Measurements from ENCODE around the gene CHD2.
A peak's percentile ranks its signal among the peaks of the same experiment; 100 is the strongest.

The CHD2 gene

DNA sequence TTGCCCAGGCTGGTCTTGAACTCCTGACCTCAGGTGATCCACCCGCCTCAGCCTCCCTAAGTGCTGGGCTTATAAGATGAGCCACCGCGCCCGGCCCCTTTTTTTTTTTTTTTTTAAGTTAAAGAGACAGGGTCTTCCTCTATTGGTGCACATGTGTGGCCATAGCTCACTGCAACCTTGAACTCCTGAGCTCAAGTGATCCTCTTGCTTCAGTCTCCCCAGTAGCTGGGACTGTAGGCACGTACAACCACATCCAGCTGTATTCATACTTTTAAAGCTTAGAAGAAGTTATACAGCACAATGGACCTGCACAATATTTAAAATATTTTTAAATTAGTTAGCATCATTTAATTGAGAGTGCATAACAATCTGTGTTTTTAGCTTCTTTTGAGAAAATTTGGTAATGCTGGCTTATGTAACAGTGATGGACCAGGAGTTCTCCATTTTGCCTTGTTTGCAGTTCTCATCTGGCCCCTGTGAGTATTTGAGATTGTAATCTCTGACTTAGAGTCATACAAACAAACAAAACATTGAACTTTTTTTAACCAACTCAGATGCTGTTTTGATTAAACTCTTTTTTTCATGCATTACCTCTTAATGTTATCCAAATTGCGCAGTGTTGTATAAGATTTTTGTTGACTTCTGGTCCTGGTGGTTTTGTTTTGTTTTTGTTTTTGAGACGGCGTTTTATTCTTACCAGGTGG lies 33.0 kb downstream of the CHD2 start:
- DNase-seq (ENCODE audit: low read depth), result no peak

DNA sequence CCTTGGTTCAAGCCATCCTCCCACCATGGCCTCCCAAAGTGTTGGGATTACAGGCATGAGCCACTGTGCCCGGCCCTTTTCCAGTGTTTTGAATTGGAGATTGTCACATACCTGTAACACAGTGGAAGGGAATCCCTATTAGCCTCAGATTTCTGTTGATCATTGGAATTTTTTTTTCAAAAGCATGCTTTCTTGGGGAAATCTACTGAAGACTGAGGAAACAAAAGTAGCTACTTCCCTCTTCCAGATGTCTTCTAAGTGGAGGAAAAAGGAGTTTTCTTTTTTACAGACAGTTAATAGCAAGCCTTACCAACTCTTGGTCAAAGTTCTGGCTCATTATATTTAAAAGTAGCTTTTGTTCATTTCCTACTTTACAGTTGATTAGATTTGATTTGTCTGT lies 33.7 kb downstream of the CHD2 start:
- no peak for DNase-seq (ENCODE audit: low read depth)

DNA sequence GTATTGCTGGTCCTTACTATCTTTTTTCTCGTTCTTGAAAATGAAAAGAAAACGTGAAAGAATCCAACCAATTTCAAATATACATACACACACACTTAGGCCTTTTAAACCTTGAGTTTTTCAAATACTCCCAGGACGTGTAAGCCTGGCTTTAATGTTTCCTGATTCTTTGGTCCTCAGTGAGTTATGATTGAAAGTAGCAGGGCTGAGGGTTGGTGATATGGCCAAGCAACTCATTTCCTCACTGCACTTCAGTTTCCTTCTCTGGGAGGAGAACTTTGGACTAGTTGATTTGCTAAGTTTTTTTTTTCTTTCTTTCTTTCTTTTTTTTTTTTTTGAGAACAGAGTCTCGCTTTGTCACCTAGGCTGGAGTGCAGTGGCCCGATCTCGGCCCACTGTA lies 34.6 kb downstream of the CHD2 start:
- DNase-seq (ENCODE audit: low read depth), result no peak

DNA sequence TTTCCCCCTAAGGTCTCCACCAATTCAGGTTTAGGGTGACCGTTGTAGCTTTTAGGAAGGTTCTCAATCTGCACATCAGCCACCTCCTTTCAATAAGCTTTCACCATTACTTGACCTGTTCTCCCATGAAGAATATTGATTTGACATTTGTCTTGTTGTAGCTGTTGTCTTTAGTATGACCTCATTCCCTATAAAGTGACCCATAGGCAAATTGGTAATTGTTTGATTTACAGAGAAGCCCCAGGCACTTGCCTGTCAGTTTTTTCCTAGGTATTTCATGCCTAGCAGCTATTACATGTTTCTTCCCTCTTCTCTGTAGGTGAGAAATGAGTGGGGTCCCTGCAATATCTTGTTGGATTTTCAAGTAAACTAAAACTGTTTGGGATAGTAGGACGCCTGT lies 36.0 kb downstream of the CHD2 start:
- no peak for DNase-seq (ENCODE audit: low read depth)

DNA sequence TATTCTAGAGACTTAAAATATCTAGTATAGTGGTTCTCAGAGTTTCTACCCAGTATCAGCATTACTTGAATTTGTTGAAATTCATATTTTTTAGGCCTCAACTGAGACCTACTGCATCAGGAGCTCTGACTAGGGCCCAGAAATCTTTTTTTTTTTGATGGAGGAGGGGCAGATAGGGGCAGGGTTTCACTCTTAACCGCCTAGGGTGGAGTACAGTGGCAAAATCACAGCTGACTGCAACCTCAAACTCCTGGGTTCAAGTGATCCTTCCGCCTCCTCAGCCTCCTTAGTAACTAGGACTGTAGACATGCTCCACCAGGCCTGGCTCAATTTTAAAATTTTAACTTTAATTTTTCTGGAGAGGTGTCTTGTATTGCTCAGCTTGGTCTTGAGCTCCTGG lies 36.6 kb downstream of the CHD2 start:
- DNase-seq (ENCODE audit: low read depth), result no peak

DNA sequence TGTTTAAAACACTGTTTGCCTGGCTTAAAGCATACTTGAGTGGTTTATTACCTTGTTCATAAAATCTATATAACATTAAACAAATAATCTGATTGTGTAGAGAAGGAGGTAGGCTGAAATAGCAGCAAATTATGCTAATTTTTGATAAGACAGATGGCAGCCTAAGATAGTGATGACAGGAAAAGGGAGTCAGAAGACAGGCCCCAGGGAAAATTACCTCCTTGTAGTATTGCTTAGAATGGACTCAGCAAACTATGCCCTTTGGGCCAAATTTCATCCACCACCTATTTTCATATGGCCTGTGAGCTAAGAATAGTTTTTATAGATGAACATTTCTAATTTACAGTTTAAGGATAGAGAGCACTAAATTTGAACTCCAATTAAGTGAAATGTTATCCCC lies 37.8 kb downstream of the CHD2 start:
- DNase-seq (ENCODE audit: low read depth), result no peak

DNA sequence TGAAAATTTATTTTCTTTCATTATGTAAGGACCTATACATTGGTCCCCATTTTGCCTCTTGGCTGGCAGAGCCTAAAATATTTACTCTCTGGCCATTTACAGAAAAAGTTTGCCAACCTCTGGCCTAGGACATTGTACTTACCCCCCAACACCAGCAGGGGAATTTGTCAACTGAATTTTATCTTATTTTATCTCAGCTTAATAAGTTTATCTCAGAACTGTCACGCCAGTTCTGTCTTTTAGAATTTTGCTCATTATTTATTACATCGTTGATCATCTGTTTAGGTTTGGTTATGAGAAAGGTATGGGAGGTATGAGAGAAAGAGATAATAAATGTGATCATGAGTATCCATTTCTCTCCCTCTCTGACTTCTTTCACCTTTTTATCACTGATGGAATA lies 38.3 kb downstream of the CHD2 start:
- DNase-seq (ENCODE audit: low read depth), result no peak

DNA sequence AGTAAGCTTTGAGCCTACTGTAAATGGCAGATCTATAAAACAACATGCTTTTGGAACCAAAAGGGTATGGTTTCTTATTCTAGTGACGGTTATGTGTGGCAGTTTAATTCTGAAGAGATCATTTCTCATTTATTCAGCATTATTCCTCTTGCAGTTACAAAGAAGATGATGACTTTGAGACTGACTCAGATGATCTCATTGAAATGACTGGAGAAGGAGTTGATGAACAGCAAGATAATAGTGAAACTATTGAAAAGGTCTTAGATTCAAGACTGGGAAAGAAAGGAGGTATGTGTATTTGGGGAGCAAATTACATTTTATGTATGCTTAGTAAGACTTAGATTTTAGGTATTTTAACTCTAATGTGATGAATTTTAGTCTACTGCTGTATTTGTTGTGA lies 41.5 kb downstream of the CHD2 start:
- no peak for DNase-seq (ENCODE audit: low read depth)

DNA sequence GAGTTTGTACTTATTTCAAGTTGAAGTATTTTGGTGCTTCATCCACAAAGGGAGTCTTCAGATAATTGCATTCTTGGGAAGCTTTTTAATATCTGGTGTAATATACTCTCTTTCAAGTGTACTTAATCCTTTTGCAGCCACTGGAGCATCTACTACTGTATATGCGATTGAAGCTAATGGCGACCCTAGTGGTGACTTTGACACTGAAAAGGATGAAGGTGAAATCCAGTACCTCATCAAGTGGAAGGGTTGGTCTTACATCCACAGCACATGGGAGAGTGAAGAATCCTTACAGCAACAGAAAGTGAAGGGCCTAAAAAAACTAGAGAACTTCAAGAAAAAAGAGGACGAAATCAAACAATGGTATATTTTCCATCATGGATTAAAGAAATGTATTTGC lies 42.6 kb downstream of the CHD2 start:
- no peak for DNase-seq (ENCODE audit: low read depth)

DNA sequence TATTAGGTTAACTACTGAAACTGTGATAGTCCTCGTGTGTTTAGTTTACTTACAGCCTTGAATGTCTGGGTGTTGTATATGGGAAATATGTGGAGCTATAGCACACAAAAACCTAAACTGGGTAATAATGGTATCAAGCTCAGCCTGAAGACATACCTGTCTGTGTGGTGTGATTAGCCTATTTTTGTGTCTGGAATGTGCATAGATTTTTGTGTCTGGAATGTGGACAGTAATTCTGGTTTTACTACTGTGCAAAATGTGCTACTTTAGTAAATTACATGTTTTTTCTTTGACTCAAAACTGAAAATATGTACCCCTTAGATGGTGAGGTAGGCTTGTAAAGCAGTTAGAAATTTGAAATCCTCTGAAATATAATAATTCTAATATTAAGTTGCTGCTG lies 43.5 kb downstream of the CHD2 start:
- DNase-seq (ENCODE audit: low read depth), result peak; percentile 31

DNA sequence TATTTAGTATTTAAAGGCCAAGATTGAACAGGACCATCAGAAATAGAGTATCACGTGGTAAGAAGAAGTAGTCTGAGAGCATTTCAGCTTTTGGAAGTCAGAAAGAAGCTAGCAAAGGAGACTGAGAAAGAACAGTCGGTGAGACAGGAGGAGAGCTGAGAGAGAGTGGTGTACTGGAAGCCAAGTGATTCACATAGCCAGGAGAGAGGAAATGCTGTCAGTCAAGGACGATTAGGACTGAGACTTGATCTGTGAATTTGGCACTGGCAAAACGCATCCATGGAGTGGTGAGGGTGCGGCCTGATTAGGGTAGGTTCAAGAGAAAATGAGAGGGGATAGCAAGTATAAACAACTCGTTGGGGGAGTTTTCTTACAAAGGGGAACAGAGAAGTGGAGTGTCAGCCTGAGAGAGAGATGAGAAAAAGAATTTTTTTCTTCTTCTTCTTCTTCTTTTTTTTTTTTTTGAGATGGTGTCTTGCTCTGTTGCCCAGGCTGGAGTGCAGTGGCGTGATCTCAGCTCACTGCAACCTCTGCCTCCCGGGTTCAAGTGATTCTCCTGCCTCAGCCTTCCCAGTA lies 44.9 kb downstream of the CHD2 start:
- no peak for DNase-seq (ENCODE audit: low read depth)

DNA sequence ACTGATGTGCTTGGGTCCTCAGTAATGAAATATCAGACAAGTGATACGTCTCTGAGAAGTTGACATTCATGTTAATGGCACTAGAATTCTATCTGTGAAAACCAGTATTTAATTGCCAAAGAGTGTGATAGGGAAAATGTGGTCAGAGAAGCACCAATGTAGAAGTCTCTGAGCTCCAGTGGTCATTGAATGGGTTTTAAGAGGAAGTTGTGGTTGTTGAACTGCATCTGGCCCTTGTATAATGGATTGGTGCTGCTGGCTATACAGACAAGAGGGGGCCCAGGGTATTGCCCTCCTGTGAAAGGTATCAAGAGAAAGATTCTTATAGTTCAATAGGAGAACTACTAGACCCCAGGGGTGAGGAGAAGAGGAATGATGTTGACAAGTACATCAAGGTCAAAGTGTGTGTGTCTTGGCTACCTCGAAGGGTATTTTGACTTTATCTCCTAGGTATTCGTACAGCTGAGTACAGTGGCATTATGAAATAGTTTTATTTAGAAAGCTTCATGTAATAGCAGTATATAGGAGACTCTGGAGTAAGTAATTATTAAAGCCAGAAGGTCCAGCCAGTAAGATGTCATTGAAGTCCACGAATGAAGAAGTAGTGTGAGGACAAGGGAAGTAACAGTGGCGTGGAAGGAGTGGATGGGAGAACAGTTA lies 47.1 kb downstream of the CHD2 start:
- no peak for DNase-seq (ENCODE audit: low read depth)

DNA sequence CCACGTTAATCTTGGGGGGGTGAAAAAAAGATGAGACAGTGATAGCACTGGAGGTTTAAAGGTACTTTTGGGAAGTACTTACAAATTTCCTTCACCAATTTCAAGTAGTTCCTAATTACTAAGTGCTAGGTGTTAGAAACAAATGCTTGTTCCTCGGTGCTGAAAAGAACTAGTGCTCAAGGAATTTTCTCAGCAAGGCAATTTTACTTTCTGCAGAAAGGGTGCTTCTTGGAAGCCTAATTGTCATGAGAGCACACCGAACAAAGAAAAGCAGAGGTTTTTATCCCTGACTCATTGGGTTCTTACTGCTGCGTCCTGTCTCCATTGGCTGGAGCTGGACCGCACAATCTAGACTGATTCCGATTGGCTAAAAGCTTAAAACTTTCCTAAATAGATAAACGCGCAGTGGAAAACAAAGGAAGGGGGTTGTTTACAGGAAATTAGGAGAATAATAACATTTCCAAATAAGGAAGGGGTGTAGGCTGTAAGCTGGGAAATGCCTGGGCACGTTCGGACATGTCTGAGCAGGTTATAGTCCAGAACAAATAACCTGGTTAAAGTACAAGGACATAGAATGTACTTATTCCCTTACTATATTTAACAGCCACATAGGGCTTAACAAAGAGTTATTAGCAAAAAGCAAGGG lies 49.6 kb downstream of the CHD2 start:
- DNase-seq (ENCODE audit: low read depth), result no peak

DNA sequence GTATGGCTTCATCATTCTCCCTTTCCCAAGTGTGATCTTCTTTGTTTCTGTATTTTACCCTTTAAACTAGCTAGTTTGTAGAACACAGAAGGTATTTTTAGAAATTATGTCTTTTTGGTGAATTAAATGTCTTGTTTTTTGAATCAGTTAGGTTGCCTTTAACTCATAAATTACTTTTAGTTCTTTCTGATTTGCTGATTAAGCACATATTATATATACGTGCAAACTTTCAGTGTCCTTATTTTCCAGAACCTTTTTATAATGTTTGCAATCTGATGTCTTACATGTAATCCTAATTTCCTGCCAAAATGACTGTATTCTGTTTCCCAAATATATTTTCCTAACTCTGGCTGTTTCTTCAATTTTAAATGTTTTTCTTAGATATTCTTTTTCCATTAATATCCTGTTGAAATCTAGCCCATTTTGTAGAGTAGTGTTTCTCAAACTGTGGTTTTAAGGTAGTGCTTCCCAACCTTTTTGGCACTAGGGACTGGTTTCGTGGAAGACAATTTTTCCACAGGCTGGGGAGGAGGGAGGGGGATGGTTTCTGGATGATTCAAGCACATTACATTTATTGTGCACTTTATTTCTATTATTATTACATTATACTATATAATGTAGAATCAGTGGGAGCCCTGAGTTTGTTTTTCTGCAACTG lies 51.8 kb downstream of the CHD2 start:
- DNase-seq (ENCODE audit: low read depth), result no peak

DNA sequence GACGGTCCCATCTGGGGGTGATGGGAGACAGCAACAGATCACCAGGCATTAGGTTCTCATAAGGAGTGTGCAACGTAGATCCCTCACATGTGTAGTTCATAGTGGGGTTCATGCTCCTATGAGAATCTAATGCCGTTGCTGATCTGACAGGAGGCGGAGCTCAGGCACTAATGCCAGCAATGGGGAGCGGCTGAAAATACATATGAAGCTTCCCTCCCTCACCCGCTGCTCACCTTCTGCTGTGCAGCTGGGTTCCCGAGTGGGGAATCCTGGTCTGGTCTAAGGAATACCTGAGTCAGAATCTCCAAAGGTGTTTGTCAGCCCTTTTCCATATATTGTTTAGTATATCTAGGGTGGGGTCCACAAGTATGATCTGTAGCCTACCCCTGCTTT lies 52.3 kb downstream of the CHD2 start:
- DNase-seq (ENCODE audit: low read depth), result no peak

DNA sequence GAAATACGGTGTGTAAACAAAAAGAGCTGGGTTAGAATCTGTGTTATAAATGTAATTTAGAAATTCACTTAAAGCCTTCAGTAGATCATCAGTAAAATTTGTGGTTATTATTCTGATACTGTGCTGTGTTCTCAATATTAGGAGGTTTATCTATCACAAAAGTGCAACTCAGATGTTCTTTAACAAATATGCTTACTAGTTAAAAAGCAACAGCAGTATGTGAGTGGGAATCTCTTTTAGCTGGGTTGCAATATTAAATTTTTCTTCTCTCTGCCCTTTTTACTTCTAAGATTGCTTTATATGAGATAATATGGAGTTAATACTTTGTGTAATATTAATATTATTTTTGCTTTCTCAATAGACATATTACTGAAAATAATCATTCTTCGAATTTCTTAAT lies 53.4 kb downstream of the CHD2 start:
- DNase-seq (ENCODE audit: low read depth), result no peak

DNA sequence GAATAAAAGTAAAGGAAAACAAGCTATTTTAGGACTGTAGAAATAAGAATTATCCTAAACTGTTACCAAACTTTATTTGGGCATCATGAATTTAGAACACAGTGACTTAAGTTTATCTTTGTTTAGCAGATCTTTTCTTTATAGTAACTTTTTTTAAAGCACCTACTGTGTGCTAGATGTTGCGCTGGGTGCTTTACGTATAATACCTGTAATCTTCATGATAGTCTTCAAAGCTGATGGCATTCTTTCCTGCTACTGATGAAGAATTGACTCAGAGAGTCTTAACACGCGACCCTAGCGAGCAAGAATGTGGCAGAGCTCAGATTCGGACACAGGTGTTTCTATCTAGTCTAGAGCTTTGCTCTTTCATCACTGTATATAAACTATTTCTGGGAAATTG lies 53.9 kb downstream of the CHD2 start:
- DNase-seq (ENCODE audit: low read depth), result no peak

DNA sequence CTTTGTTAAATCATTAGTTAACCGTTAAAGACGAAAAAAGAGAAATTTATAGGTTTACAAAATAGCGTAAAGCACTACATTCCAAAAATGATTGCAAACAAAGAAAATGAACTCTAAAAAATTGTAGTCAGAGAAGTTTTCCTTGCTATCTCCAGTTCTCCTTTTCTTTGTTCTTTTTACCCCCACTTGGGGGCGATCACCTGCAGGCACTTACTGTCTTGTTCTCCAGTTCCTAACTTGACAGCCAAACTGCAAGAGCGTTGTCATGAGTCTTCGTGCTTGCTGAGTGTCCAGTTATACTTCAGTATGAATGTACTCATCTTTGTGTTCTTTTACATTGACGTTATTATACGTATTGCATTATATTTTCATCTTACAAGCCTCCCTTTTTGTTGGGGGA lies 54.5 kb downstream of the CHD2 start:
- DNase-seq (ENCODE audit: low read depth), result peak; percentile 22

DNA sequence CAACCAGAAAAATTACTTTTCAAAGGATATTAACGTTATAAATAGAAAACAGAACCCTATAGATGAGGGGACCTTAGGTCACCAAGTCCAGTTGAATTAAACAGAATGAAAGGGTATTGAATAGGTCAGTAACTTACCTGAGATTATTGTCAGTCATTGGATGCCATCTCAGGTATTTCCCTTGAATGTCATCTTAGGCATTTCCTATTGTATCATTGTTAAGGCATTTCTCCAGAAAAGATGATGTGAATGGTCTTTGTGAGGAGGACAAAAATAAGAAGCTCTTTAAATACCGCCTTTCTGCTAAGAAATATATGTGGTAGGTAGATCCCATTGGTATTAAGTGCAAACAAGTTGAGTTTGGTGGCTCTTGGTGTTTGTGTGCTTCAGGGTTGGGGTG lies 55.6 kb downstream of the CHD2 start:
- no peak for DNase-seq (ENCODE audit: low read depth)

DNA sequence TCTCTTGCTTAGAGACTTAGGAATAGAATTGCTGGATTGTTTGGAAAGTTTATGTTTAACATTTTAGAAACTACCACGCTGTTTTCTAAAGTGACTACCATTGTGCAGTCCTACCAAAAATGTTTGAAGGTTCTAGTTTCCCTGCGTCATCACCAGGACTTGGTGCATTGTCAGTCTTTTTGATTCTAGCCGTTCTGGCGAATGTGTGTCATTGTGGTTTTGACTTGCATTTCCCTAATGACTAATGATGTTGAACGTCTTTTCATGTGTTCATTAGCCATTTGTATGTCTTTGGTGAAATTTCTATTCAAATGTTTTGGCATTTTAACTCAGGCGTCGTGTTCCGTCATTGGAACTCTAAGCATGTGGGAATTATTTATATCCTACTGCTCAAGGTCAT lies 58.0 kb downstream of the CHD2 start:
- peak; percentile 46 for DNase-seq (ENCODE audit: low read depth)

DNA sequence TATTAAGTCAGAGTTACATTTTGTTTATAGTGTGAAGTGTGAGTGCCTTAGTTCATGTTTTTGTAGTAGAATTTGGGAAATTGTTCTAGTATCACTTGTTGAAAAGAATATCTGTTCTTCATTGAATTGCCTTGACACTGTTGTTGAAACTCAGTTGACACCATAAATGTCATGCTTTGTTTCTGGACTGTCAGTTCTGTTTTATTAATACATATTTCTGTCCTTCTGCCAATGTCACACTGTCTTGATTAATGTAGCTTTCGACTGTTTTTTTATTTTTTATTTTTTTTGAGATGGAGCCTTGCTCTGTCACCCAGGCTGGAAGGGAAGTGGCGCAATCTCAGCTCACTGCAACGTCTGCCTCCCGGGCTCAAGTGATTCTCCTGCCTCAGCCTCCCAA lies 59.1 kb downstream of the CHD2 start:
- DNase-seq (ENCODE audit: low read depth), result no peak

DNA sequence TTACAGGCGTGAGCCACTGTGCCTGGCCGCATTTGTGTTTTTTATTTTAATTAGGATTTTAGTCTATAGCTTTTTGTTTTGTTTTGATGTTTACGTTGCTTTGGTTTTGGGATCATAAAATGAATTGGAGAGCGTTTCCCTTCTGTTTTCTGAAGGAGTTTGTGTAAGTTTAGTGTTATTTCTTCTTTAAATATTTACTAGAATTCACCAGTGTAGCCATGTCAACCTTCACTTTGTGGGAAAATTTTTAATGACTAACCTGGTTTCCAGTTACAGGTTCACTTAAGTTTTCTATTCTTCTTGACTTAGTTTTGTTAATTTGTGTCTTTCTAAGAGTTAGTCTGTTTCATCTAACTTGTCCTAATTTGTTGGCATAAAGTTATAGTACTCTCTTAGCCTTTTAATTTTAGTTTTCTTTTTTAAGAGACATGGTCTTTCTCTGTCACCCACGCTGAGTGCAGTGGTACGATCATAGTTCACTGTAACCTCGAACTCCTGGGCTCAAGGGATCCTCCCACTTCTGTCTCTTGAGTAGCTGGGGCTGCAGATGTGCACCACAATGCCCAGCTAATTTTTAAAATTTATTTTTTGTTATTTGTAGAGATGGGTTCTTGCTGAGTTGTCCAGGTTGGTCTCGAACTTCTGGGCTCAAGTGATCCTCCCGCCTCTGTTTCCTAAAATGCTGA lies 61.0 kb downstream of the CHD2 start:
- DNase-seq (ENCODE audit: low read depth), result no peak

All from EH (cell line).